Psoas muscle (tissue), 8 donors: ENCODE measurements around the gene KIAA0319L. TPM values are rescaled to one million over a fixed set of nuclear protein-coding genes. Genes with fewer than 3 reads are reported as not detected.

Experiments
- ATAC-seq, 4 donors: fragments of 200-7000 bp; cut with Tn5 transposase; one replicate each; pipeline ENCODE4 v1.9.1; 2020; ENCODE audit warnings: moderate library complexity in 3 of 4, mild to moderate bottlenecking in 2 of 4
- DNase-seq, 2 donors: peaks; one replicate each; pipeline ENCODE4 v3.0.0-alpha.2; 2020
- H3K27ac ChIP-seq: fragments of 200-600 bp; one replicate; pipeline ENCODE4 v1.8.0; 2022
- H3K27me3 ChIP-seq, 3 donors: fragments of 200-600 bp in 1 of 3; one replicate each; pipeline versions ENCODE4 v1.6.1 to v1.8.0; 2013 to 2022; ENCODE audit warnings: low read length in 2 of 3, mild to moderate bottlenecking in 2 of 3, moderate library complexity in 1 of 3; ENCODE audit not compliant: insufficient read depth in 3 of 3
- H3K36me3 ChIP-seq, 2 donors: fragments of 200-600 bp in 1 of 2; one replicate each; pipeline versions ENCODE4 v1.6.1 to v1.8.0; 2013 to 2022; ENCODE audit warnings: low read depth in 1 of 2, mild to moderate bottlenecking in 1 of 2, moderate library complexity in 1 of 2; ENCODE audit not compliant: insufficient read depth in 1 of 2
- H3K4me1 ChIP-seq: fragments of 200-600 bp; one replicate; pipeline ENCODE4 v1.8.0; 2022
- H3K4me3 ChIP-seq: fragments of 200-600 bp; one replicate; pipeline ENCODE4 v1.8.0; 2022; ENCODE audit warnings: mild to moderate bottlenecking
- H3K9me3 ChIP-seq: fragments of 200-600 bp; one replicate; pipeline ENCODE4 v1.8.0; 2022
- WGBS, 3 donors: extraction: QIAGEN DNeasy Blood & Tissue Kit; methylation state at CpG; one replicate each; pipeline versions ENCODE4 v1.1.6 to v1.1.7; 2013; 5-methylcytosine and 5-hydroxymethylcytosine counted together
- intact Hi-C, 2 donors: fragments of 100-400 bp; cut with DNase I; formaldehyde crosslinking; loops; one replicate each; pipeline versions ENCODE4 v1.11.0 to v1.14.2; 2022
- polyA plus RNA-seq, 3 donors: library from polyadenylated mRNA; stranded (reverse); fragments of 200-250 nt; gene quantifications; one replicate each; pipeline ENCODE4 v1.2.3, GENCODE V29; 2013
- total RNA-seq, 4 donors: library from RNA; stranded (reverse); fragmentation: NEBNext Ultra II Directional in 2 of 4; extraction: Animal tissue kit (Norgen Biotek cat#: 25700) in 2 of 4; gene quantifications; one replicate each; pipeline versions ENCODE4 v1.2.1 to v1.2.4, GENCODE V29; 2021 to 2023
- TF ChIP-seq, protein P1 (sequence below): fragments of 200-600 bp; IDR thresholded peaks from one replicate; pipeline ENCODE4 v1.8.0; 2022; ENCODE audit warnings: antibody characterized with exemption
- donor health status: healthy with polysubstance abuse.
- donor health status: DM: no; HTN: no; CAD: no; lungs with moderate emphysema.
- donor health status: Bipolar disorder and iron deficiency.
- donor health status: healthy.
- donor health status: DM: yes; HTN: yes; CAD: no.
- donor health status: DM: no; HTN: no; CAD: no.
- donor health status: DM: no; HTN: no; CAD: no.
- donor health status: DM: yes; HTN: yes; CAD: no.

The KIAA0319L gene
- total and polyA plus RNA-seq, 7 donors = 18.0 to 46.9 (median 35.7) TPM

DNA sequence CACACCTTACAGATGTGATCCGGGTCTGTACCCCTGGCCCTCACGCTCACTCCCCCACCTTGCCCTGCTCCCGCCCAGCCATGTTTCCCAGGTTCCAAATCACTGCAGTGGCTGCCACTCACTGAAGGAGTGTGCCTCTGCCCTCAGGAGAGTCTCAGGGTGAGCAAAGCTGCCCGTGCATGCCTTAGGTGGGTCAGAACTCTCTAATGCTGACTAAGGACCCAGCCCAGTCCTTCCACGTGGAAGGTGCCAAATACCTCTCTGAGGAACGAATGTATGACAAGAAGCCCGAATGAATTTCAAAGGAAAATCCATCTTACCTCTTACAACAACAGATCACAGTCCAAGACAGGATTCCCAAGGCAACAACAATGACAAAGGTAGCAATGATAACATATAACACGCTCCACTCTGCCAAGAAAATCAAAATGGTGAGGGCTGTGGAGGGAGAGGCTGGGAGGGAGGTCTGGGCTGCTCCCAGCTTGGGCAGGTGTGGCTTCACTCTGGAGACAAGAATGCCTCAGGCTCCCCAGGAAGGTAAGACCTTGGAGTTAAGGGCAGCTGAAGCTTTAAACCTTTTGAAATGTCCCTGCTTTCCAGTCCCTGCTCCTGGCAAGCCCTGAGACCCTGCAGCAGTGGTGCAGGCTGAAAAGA is 115.2 kb downstream of the KIAA0319L start:
- 88 to 93% (median 89%) methylated on average over 8 of the region's 8 CpGs for WGBS, 3 donors
- no peak overlapping the region for H3K4me3 ChIP-seq
- ATAC-seq (no peak), DNase-seq (no peak)
- TF ChIP-seq, protein P1, sequence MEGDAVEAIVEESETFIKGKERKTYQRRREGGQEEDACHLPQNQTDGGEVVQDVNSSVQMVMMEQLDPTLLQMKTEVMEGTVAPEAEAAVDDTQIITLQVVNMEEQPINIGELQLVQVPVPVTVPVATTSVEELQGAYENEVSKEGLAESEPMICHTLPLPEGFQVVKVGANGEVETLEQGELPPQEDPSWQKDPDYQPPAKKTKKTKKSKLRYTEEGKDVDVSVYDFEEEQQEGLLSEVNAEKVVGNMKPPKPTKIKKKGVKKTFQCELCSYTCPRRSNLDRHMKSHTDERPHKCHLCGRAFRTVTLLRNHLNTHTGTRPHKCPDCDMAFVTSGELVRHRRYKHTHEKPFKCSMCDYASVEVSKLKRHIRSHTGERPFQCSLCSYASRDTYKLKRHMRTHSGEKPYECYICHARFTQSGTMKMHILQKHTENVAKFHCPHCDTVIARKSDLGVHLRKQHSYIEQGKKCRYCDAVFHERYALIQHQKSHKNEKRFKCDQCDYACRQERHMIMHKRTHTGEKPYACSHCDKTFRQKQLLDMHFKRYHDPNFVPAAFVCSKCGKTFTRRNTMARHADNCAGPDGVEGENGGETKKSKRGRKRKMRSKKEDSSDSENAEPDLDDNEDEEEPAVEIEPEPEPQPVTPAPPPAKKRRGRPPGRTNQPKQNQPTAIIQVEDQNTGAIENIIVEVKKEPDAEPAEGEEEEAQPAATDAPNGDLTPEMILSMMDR = no peak
- intact Hi-C loops = no loop called here
- no peak overlapping the region for H3K27ac ChIP-seq
- H3K9me3 ChIP-seq = no peaks in the 10 kb centered on the region
- H3K27me3 ChIP-seq = no peaks in the 10 kb centered on the region
- H3K36me3 ChIP-seq = peaks cover 7 to 95% of the 10 kb centered on the region in 2 donors
- H3K4me1 ChIP-seq = no peaks in the 10 kb centered on the region

DNA sequence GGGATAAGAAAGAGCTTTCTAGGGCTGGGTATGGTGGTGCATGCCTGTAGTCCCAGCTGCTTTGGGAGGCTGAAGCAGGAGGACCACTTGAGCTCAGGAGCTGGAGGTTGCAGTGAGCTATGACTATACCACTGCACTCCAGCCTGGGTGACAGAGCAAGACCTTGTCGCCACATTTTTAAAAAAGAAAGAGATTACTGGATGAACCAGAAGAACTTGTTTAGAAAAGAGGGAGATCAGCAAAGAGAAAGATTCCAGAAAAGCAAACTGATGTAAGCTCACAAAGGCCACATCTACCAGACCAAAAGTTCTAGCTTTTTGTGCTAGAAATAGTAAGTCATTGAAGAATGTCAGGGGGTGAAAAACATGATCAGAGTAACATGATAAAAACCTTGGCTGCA is 117.6 kb downstream of the KIAA0319L start:
- DNase-seq (no peak), ATAC-seq (no peak)
- TF ChIP-seq, protein P1 = no peak
- H3K9me3 ChIP-seq = no peaks in the 10 kb centered on the region
- no peaks in the 10 kb centered on the region for H3K4me1 ChIP-seq
- H3K4me3 ChIP-seq = no peak overlapping the region
- H3K36me3 ChIP-seq = peaks cover 5 to 95% of the 10 kb centered on the region in 2 donors
- H3K27ac ChIP-seq = no peak overlapping the region
- WGBS, 3 donors = 96 to 100% (median 100%) methylated on average over 1 of the region's 1 CpG
- H3K27me3 ChIP-seq = no peaks in the 10 kb centered on the region
- intact Hi-C loops = no loop called here

DNA sequence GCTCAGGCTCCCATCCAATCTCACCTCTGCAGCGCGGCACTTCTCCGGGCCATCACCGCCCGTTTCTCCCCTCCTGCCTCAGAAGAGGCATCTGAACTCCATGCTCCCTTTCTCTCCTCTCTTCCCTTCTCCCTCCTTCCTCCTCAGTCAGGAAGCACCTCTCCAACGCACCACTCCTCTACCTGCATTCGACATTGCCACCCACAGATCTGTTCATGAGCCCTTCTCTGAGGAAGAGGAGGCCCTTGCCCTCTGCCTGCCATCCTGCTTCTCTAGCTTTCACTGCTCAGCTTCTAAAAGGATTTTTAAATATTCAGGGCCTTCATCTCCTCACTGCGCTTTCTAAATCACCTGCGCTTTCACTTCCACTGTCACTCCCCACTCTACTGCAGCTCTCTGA is 120.0 kb downstream of the KIAA0319L start:
- WGBS, 3 donors = 97 to 98% (median 97%) methylated on average over 9 of the region's 9 CpGs
- no peaks in the 10 kb centered on the region for H3K27me3 ChIP-seq
- H3K4me1 ChIP-seq = no peaks in the 10 kb centered on the region
- no peak for DNase-seq
- no peak overlapping the region for H3K27ac ChIP-seq
- intact Hi-C loops = no loop called here
- TF ChIP-seq, protein P1 = no peak
- H3K36me3 ChIP-seq = peaks cover 3 to 92% of the 10 kb centered on the region in 2 donors
- H3K4me3 ChIP-seq = no peak overlapping the region
- H3K9me3 ChIP-seq = no peaks in the 10 kb centered on the region
- no peak for ATAC-seq

DNA sequence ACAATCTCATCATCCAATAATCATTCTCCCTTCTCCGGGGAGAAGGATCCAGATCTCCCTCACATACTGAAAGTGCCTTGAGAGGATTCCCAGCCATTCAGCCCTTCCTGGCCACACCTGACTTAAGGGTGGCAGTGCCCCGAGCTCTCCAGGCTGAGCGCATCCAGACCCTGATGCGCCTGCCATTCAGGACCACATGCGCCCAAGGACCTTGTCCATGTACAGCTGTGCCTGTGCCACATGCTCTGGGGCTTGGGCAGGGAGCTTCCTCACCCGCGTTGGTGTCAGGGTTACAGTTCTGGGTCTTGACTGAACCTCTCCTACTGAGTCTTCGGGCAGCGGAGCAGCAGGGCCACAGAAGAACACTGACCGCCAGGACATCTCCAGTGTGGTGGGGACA is 121.1 kb downstream of the KIAA0319L start:
- WGBS, 3 donors = 91 to 92% (median 92%) methylated on average over 10 of the region's 10 CpGs
- intact Hi-C loops = no loop called here
- H3K36me3 ChIP-seq = peaks cover 0 to 89% of the 10 kb centered on the region in 2 donors

More for the DNA sequence above, 121.1 kb downstream of the KIAA0319L start:
- H3K27me3 ChIP-seq = no peaks in the 10 kb centered on the region
- H3K9me3 ChIP-seq = no peaks in the 10 kb centered on the region
- ATAC-seq = no peak
- H3K4me1 ChIP-seq = no peaks in the 10 kb centered on the region
- DNase-seq = no peak
- H3K4me3 ChIP-seq = no peak overlapping the region
- no peak overlapping the region for H3K27ac ChIP-seq
- TF ChIP-seq, protein P1 = no peak
